ENCODE results near the gene BCAS3.
"Not testable (repeated sequence)": the region's sequence is repeated elsewhere in the genome, so short reads cannot be mapped to it uniquely, and the experiment has no call there.

The BCAS3 gene

DNA sequence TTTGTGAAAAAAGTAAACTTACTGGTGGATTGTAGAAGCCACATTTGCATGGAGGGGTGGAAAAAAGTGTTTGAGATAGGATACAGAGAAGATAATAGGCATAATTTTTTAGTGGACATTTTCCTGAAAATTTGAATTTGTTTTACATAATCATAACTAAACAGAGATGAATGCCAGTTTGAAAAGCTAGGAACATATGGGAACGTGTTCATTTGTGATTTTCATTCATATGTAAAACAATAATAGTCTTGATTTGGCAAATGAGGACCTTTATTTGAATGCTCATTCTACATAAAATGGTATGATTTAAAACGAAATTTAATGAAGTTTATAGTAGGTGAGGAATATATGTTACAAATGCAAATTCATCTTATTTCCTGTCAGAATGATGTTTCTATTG lies 263.9 kb downstream of the BCAS3 start:
- no peak for DNase-seq

DNA sequence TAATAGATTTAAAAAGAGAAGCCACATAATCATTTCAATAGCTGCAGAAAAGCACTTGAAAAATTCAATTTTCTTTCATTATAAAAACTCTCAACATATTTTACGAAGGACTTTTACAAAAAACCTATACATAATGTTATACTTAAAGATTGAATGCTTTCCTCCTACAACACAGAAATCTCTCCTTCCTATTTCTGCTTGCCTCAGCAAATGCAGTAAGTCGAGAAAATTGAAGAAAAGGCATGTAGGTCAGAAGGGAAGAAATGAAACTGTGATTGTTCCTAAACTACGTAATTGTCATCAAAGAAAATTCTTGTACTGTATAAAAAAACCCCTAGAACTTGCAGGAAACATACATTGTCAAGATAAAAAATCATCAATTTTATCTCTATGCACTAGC lies 267.1 kb downstream of the BCAS3 start:
- DNase-seq: no peak

DNA sequence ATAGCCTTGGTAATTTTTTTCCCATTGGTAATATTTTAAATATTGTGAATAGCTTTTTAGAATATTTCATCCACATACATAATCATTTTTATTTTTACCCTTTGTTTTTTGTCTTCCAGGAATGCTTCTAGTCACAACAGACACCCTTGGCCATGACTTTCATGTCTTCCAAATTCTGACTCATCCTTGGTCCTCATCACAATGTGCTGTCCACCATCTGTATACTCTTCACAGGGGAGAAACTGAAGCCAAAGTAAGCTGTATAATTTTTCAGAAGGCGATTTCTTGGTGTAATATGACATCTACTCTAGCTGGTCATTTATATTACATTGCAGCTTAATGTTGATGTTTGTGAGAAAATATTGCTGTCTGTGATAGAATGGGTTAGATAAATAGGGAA lies 269.4 kb downstream of the BCAS3 start:
- peak; percentile 35 for DNase-seq

GRCh38 chr17:60947543-60947942 lies 269.9 kb downstream of the BCAS3 start:
- no peak for DNase-seq

DNA sequence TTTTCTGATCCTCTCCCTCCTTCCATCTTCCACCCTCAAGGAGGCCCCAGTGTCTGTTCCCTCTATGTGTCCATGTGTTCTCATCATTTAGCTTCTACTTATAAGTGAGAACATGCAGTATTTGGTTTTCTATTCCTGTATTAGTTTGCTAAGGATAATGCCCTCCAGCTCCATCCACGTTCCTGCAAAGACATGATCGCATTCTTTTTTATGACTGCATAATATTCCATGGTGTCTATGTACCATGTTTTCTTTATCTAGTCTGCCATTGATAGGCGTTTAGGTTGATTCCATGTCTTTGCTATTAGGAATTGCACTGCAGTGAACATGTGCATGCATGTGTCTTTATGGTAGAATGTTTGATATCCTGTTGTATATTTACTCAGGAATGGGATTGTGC lies 275.1 kb downstream of the BCAS3 start:
- no peak for DNase-seq

GRCh38 chr17:60959011-60959410 lies 281.4 kb downstream of the BCAS3 start:
- no peak for DNase-seq

- no peak for DNase-seq
These were observed 282.0 kb downstream of the BCAS3 start for GRCh38 chr17:60959696-60960095.

DNA sequence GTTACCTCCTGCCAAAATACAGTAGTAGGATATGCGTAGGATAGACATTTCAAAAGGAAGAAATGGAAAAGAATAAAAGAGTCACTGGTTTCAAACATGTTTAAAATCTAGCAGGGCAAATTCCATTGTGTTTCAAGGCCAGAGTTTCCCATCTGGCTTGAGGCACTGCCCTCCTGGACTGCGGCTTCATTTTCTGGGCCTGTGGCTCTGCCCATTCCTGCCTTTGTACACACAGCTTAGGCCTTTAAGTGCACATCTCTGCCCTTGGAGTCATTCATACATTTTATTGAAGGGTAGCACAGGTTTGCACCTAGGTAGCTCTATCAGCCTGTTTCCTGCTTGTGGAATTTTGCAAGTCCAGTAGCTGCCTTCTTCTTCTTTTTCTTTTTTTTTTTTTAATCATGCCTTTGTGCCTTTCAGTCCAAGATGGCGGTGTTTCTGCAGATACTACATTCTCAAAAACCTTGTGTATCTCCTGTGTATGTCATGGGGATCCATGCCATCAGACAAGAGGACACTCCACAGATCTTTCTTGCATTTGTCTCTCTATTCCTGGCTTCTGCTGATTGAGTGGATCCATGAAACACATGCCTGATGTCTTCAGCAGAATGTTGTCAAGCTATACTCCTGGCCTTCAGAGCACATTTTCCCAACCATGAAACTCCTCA lies 282.9 kb downstream of the BCAS3 start:
- no peak for DNase-seq

DNA sequence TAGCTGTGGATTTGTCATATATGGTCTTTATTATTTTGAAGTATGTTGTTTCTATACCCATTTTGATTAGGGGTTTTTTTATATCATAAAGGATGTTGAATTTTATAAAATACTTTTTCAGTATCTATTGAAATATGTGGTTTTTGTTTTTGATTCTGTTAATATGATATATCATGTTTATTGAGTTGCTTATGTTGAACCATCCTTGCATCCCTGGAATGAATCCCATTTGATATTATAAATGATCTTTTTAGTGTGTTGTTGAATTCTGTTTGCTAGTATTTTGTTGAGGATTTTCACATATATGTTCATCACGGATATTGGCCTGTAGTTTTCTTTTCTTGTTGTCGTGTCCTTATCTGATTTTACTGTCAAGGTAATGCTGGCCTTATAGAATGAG lies 286.5 kb downstream of the BCAS3 start:
- no peak for DNase-seq

DNA sequence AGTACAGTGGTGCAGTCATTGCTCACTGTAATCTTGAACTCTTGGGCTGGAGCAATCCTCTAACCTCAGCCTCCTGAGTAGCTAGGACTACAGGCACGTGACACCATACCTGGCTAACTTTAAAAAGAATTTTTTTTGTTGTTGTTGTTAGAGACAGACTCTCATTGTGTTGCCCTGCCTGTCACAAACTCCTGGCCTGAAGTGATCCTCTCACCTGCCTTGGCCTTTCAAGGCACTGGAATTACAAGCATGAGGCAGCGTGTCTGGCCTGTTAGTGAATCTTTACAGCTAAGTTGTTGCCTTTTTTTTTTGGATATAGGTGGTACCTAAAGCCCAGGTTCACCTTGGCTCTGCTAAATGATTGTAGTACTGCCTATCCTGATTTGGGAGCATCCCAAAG lies 290.6 kb downstream of the BCAS3 start:
- DNase-seq: no peak

- no peak for DNase-seq
These were observed 291.9 kb downstream of the BCAS3 start for GRCh38 chr17:60969500-60970037.

- no peak for DNase-seq
These were observed 293.1 kb downstream of the BCAS3 start for GRCh38 chr17:60970741-60971140.

GRCh38 chr17:60971515-60972369 lies 294.1 kb downstream of the BCAS3 start:
- DNase-seq: peak; percentile 56

DNA sequence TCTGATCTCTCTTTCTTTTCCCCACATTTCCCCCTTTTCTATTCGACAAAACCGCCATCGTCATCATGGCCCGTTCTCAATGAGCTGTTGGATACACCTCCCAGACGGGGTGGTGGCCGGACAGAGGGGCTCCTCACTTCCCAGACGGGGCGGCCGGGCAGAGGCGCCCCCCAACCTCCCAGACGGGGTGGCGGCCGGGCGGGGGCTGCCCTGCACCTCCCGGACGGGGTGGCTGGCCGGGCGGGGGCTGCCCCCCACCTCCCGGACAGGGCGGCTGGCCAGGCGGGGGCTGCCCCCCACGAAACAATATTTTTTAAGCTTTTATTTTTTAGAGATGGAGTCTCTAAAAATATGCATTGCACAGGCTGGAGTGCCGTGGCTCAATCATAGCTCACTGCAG lies 299.2 kb downstream of the BCAS3 start:
- not testable (repeated sequence) for DNase-seq

- no peak for DNase-seq
These were observed 311.7 kb downstream of the BCAS3 start for GRCh38 chr17:60989379-60989778.

- no peak for DNase-seq
These were observed 312.2 kb downstream of the BCAS3 start for GRCh38 chr17:60989846-60990245.

DNA sequence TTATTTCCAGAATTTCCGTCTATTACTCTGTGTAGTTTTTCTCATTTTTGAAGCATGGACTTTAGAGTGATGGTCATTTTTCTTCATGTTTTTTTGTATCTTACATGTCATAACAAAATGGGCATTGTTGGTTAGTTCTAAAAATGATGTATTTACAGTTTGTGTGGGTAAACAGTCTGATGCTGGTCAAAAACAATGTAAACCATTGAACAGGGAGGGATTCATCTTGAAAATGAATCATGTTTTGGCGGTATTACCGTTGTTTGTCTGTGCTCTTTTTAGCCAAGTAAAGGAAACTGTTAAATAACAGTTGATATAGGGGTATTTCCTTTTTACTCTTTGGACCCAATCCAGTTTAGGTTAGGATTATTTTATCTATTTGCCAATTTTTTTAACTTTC lies 315.8 kb downstream of the BCAS3 start:
- DNase-seq: no peak

DNA sequence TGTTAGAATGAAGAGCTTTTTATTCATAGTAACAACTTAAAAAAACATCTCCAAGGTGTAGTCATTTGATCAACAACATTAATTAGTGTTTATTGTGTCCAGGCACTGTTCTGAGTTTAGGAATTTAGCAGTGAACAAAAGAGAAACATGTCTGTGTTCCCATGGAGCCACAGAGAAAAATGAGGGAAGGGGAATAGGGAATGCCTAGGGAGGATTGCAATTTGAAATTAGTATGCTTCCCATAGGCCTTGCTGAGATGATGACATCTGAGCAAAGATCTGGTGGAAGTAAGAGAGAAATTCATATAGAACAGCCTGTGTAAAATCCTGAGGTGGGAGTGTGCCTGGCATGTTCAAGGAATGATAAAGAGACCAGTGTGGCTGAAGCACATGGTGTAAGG lies 318.0 kb downstream of the BCAS3 start:
- no peak for DNase-seq

- DNase-seq: peak; percentile 48
These were observed 323.3 kb downstream of the BCAS3 start for GRCh38 chr17:61000911-61001310.

- DNase-seq: peak; percentile 52
These were observed 324.7 kb downstream of the BCAS3 start for GRCh38 chr17:61002316-61002736.

- no peak for DNase-seq
These were observed 327.7 kb downstream of the BCAS3 start for GRCh38 chr17:61005358-61005757.

- not testable (repeated sequence) for DNase-seq
These were observed 328.3 kb downstream of the BCAS3 start for GRCh38 chr17:61005958-61006357.

DNA sequence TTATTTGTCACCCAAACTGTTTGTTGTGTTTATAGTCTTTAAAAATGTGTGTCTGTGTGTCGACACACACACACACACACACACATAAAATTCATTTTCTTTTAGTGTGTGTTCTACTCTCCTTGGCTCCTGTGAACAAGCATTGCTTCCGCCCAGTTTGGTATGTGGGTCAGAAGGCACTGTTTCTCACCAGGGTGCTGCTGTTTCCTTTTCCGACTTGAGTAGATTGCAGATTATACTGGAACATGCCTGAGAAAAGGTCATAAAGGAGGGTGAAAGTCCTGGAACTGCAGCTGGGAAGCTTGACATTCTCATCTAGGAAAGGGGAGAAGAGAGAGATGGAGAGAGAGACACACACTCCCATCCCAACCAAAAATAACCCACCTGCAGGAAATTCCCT lies 330.3 kb downstream of the BCAS3 start:
- DNase-seq: no peak

DNA sequence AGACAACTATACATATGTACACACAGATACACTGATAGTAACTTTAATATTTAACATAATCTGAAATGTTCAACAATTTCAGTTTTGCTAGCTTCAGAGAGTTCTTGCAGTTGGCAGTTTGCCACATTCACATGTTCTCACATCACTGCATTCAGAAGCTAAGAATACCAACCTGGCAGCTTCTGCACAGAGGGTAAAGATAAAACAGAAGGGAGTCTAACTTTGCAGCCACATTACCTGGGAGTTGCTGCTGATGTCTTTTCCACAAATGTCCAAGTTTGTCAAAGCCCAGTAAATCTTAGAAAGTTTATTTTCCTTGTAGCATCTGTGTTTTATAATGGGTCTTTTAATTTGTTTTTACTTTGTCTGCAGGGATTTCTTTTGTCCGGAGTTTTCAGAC lies 332.0 kb downstream of the BCAS3 start:
- DNase-seq: peak; percentile 6

Measured in fibroblast of skin of right biceps (primary cell).